Measurements from ENCODE around the gene KIAA0232.
"Not testable (repeated sequence)": the region's sequence is repeated elsewhere in the genome, so short reads cannot be mapped to it uniquely, and the experiment has no call there.

The KIAA0232 gene

GRCh38 chr4:6907658-6908191 is 125.2 kb downstream of the KIAA0232 start:
- peak; percentile 20 for DNase-seq

GRCh38 chr4:6908432-6909112 is 126.0 kb downstream of the KIAA0232 start:
- DNase-seq: no peak

GRCh38 chr4:6909113-6909969 is 126.8 kb downstream of the KIAA0232 start, which contains the start of gene TBC1D14:
TBC1D14 (plus strand) TSS chr4:6909826; CDS start chr4:6923390, 13,564 bp downstream.
- peak; percentile 89 for DNase-seq

GRCh38 chr4:6909970-6910339 is 127.4 kb downstream of the KIAA0232 start:
- no peak for DNase-seq

- DNase-seq: no peak
Observed at GRCh38 chr4:6910340-6910959, 127.9 kb downstream of the KIAA0232 start.

- DNase-seq: no peak
Observed at GRCh38 chr4:6910960-6911874, 128.7 kb downstream of the KIAA0232 start.

GRCh38 chr4:6911917-6912316 is 129.4 kb downstream of the KIAA0232 start:
- not testable (repeated sequence) for DNase-seq

GRCh38 chr4:6912441-6912840 is 129.9 kb downstream of the KIAA0232 start:
- no peak for DNase-seq

- no peak for DNase-seq
Observed at GRCh38 chr4:6913350-6913905, 130.9 kb downstream of the KIAA0232 start.

GRCh38 chr4:6914448-6914847 is 131.9 kb downstream of the KIAA0232 start:
- DNase-seq: no peak

- DNase-seq: no peak
Observed at GRCh38 chr4:6915041-6916005, 132.8 kb downstream of the KIAA0232 start.

GRCh38 chr4:6916069-6916586 is 133.6 kb downstream of the KIAA0232 start:
- no peak for DNase-seq

- no peak for DNase-seq
Observed at GRCh38 chr4:6916587-6917460, 134.3 kb downstream of the KIAA0232 start.

GRCh38 chr4:6917461-6918271 is 135.1 kb downstream of the KIAA0232 start:
- DNase-seq: peak; percentile 94

- DNase-seq: peak; percentile 43
Observed at GRCh38 chr4:6918338-6918737, 135.8 kb downstream of the KIAA0232 start.

GRCh38 chr4:6920171-6920570 is 137.6 kb downstream of the KIAA0232 start:
- DNase-seq: no peak

GRCh38 chr4:6923507-6923906 is 141.0 kb downstream of the KIAA0232 start:
- no peak for DNase-seq

- no peak for DNase-seq
Observed at GRCh38 chr4:6924361-6924779, 141.8 kb downstream of the KIAA0232 start.
